H9 (cell line): ENCODE results near the gene ZBED2. TPM values are rescaled to one million over a fixed set of nuclear protein-coding genes. Genes with fewer than 3 reads are reported as not detected.

ENCODE experiments used
- DNase-seq: peaks from one replicate; pipeline ENCODE4 v3.0.0-alpha.2; 2017
- H2AFZ ChIP-seq: one replicate; pipeline ENCODE4 v1.6.1; 2013; ENCODE audit warnings: mild to moderate bottlenecking, low read length, control low read depth, moderate library complexity
- H2AK5ac ChIP-seq: 2 replicates; pipeline ENCODE4 v1.6.1; 2013; ENCODE audit warnings: low read length, control low read depth, mixed read lengths; ENCODE audit not compliant: insufficient read length
- H2BK120ac ChIP-seq: one replicate; pipeline ENCODE4 v1.6.1; 2013; ENCODE audit warnings: low read depth, mild to moderate bottlenecking, low read length, control low read depth, inconsistent platforms; ENCODE audit not compliant: poor library complexity, severe bottlenecking
- H2BK12ac ChIP-seq: 2 replicates; pipeline ENCODE4 v1.6.1; 2013; ENCODE audit warnings: low read length, control low read depth, mixed read lengths, low read depth; ENCODE audit not compliant: insufficient read length
- H2BK15ac ChIP-seq: 2 replicates; pipeline ENCODE4 v1.6.1; 2013; ENCODE audit warnings: low read depth, low read length, control low read depth
- H2BK20ac ChIP-seq: one replicate; pipeline ENCODE4 v1.6.1; 2013; ENCODE audit warnings: low read depth, mild to moderate bottlenecking, low read length, control low read depth, inconsistent platforms; ENCODE audit not compliant: poor library complexity, severe bottlenecking
- H2BK5ac ChIP-seq: 2 replicates; pipeline ENCODE4 v1.6.1; 2013; ENCODE audit warnings: low read length, control low read depth, mixed read lengths; ENCODE audit not compliant: insufficient read length
- H3K14ac ChIP-seq: 2 replicates; pipeline ENCODE4 v1.6.1; 2013; ENCODE audit warnings: low read length, control low read depth; ENCODE audit not compliant: insufficient read depth
- H3K18ac ChIP-seq: 2 replicates; pipeline ENCODE4 v1.6.1; 2013; ENCODE audit warnings: low read depth, mild to moderate bottlenecking, mixed read lengths, low read length, control low read depth; ENCODE audit not compliant: insufficient read length
- H3K23ac ChIP-seq: 2 replicates; pipeline ENCODE4 v1.6.1; 2013; ENCODE audit warnings: low read length, control low read depth, mixed read lengths, low read depth; ENCODE audit not compliant: insufficient read length
- H3K23me2 ChIP-seq: 2 replicates; pipeline ENCODE4 v1.6.1; 2013; ENCODE audit warnings: low read depth, mild to moderate bottlenecking, mixed read lengths, low read length, control low read depth; ENCODE audit not compliant: insufficient read length, poor library complexity, severe bottlenecking
- H3K27ac ChIP-seq: 2 replicates; pipeline ENCODE4 v1.5.1; 2013; ENCODE audit warnings: low read length, control low read depth, mixed read lengths, low read depth; ENCODE audit not compliant: insufficient read length
- H3K27me3 ChIP-seq: 2 replicates; pipeline ENCODE4 v1.6.1; 2013; ENCODE audit warnings: low read length, control low read depth, inconsistent platforms; ENCODE audit not compliant: insufficient read depth
- H3K4ac ChIP-seq: 2 replicates; pipeline ENCODE4 v1.6.1; 2013; ENCODE audit warnings: low read depth, mild to moderate bottlenecking, control low read depth, inconsistent platforms, low read length, moderate library complexity
- H3K4me1 ChIP-seq: 2 replicates; pipeline ENCODE4 v1.6.1; 2013; ENCODE audit warnings: low read length, control low read depth, inconsistent platforms; ENCODE audit not compliant: insufficient read depth
- H3K4me2 ChIP-seq: 2 replicates; pipeline ENCODE4 v1.6.1; 2013; ENCODE audit warnings: low read length, control low read depth, mixed read lengths; ENCODE audit not compliant: insufficient read length, insufficient read depth
- H3K56ac ChIP-seq: 2 replicates; pipeline ENCODE4 v1.6.1; 2013; ENCODE audit warnings: low read depth, mild to moderate bottlenecking, mixed read lengths, low read length, control low read depth; ENCODE audit not compliant: insufficient read length
- H3K79me1 ChIP-seq: 2 replicates; pipeline ENCODE4 v1.6.1; 2013; ENCODE audit warnings: low read depth, mild to moderate bottlenecking, moderate library complexity, low read length, control low read depth, inconsistent platforms; ENCODE audit not compliant: insufficient read depth, poor library complexity, severe bottlenecking
- H3K79me2 ChIP-seq: 2 replicates; pipeline ENCODE4 v1.6.1; 2013; ENCODE audit warnings: low read length, control low read depth, inconsistent platforms; ENCODE audit not compliant: insufficient read depth
- H3K9ac ChIP-seq: 2 replicates; pipeline ENCODE4 v1.6.1; 2013; ENCODE audit warnings: low read length, control low read depth, mixed read lengths; ENCODE audit not compliant: insufficient read length; ENCODE audit errors: extremely low read depth
- H3K9me3 ChIP-seq: one replicate; pipeline ENCODE4 v1.6.1; 2013; ENCODE audit warnings: low read depth, low read length, inconsistent platforms; ENCODE audit not compliant: control insufficient read depth
- H3T11ph ChIP-seq: one replicate; pipeline ENCODE4 v1.6.1; 2013; ENCODE audit warnings: mild to moderate bottlenecking, low read length, control low read depth, inconsistent platforms
- H4K20me1 ChIP-seq: one replicate; pipeline ENCODE4 v1.6.1; 2013; ENCODE audit not compliant: control insufficient read depth, insufficient read length, insufficient read depth
- H4K5ac ChIP-seq: 2 replicates; pipeline ENCODE4 v1.6.1; 2013; ENCODE audit warnings: low read depth, mild to moderate bottlenecking, mixed read lengths, low read length, control low read depth; ENCODE audit not compliant: insufficient read length
- H4K8ac ChIP-seq: replicated peaks from 2 replicates; pipeline ENCODE4 v1.6.1; 2013; ENCODE audit warnings: low read length, control low read depth, mixed read lengths, low read depth; ENCODE audit not compliant: insufficient read length
- H4K91ac ChIP-seq: 2 replicates; pipeline ENCODE4 v1.6.1; 2013; ENCODE audit warnings: low read depth, mild to moderate bottlenecking, moderate library complexity, mixed read lengths, low read length, control low read depth; ENCODE audit not compliant: insufficient read length
- H3K27ac Mint-ChIP-seq, 3 experiments: 2 replicates in 2 of 3; 3 replicates in 1 of 3; pipeline ENCODE4 v1.8.0; 2020 to 2021; ENCODE audit warnings: mixed read lengths in 3 of 3, mild to moderate bottlenecking in 1 of 3, moderate library complexity in 1 of 3
- H3K27me3 Mint-ChIP-seq: 2 replicates; pipeline ENCODE4 v1.8.0; 2021; ENCODE audit warnings: low read depth, mild to moderate bottlenecking, moderate library complexity, mixed read lengths
- H3K36me3 Mint-ChIP-seq, 3 experiments: 2 replicates in 2 of 3; 3 replicates in 1 of 3; pipeline ENCODE4 v1.8.0; 2020 to 2021; ENCODE audit warnings: low read depth in 3 of 3, mixed read lengths in 3 of 3; ENCODE audit not compliant: insufficient read depth in 1 of 3
- H3K4me1 Mint-ChIP-seq, 2 experiments: 2 replicates each; pipeline ENCODE4 v1.8.0; 2020; ENCODE audit warnings: mixed read lengths in 2 of 2
- H3K4me3 Mint-ChIP-seq, 2 experiments: 2 replicates in 1 of 2; 3 replicates in 1 of 2; pipeline ENCODE4 v1.8.0; 2020 to 2021; ENCODE audit warnings: mild to moderate bottlenecking in 2 of 2, mixed read lengths in 2 of 2, moderate library complexity in 1 of 2
- H3K9me3 Mint-ChIP-seq, 2 experiments: 2 replicates in 1 of 2; 3 replicates in 1 of 2; pipeline ENCODE4 v1.8.0; 2020; ENCODE audit warnings: mild to moderate bottlenecking in 2 of 2, mixed read lengths in 2 of 2, moderate library complexity in 1 of 2
- CTCF ChIP-seq: fragments of 200-600 bp; sonication (generic); conservative IDR thresholded peaks from 3 replicates; pipeline ENCODE4 v1.8.0; 2021; ENCODE audit warnings: antibody characterized with exemption, mild to moderate bottlenecking
- WGBS: extraction: QIAGEN DNeasy Blood & Tissue Kit; methylation state at CpG from one replicate; pipeline ENCODE4 v1.1.7; 2013; ENCODE audit warnings: missing lambda C conversion rate, low lambda C conversion rate, mixed read lengths; ENCODE audit not compliant: insufficient read length; ENCODE audit errors: extremely low coverage; 5-methylcytosine and 5-hydroxymethylcytosine counted together
- total RNA-seq: library from RNA; stranded (reverse); gene quantifications from 2 replicates; pipeline ENCODE4 v1.2.1, GENCODE V29; 2021

Gene ZBED2
- total RNA-seq, 1 experiment from 2014 or later, result not detected

- Histone ChIP-seq H3K4me1 (no peaks in the 10 kb centered on the region), H3K79me2 (no peaks in the 10 kb centered on the region), H2BK12ac (no peak overlapping the region), H2BK15ac (no peak overlapping the region), H4K20me1 (no peaks in the 10 kb centered on the region), H3T11ph (no peak overlapping the region), H3K79me1 (no peaks in the 10 kb centered on the region), H3K18ac (no peak overlapping the region), H3K27ac (no peak overlapping the region), H3K9me3 (no peaks in the 10 kb centered on the region), H3K9ac (no peak overlapping the region), H3K23me2 (no peaks in the 10 kb centered on the region), H2BK120ac (no peak overlapping the region), H3K4ac (no peak overlapping the region), H4K8ac (no peak overlapping the region), H3K56ac (no peak overlapping the region), H3K14ac (no peak overlapping the region), H3K23ac (no peak overlapping the region), H3K27me3 (no peaks in the 10 kb centered on the region), H2AFZ (no peak overlapping the region), H2AK5ac (no peak overlapping the region), H4K5ac (no peak overlapping the region), H2BK5ac (no peak overlapping the region), H2BK20ac (no peak overlapping the region), H4K91ac (no peak overlapping the region), H3K4me2 (no peak overlapping the region)
- no peaks in the 10 kb centered on the region; a peak in 1 of 5 replicates for H3K9me3 Mint-ChIP-seq
- no peak overlapping the region for H3K27ac Mint-ChIP-seq
- H3K4me1 Mint-ChIP-seq, result peaks cover 0 to 3% of the 10 kb centered on the region in 2 experiments; a peak in 1 of 4 replicates
- H3K4me3 Mint-ChIP-seq, result no peak overlapping the region
- WGBS, result no CpG with 5 or more reads among the region's 5 CpGs
- no peak for TF ChIP-seq CTCF
- no peak for DNase-seq
- H3K36me3 Mint-ChIP-seq, result no peaks in the 10 kb centered on the region
- H3K27me3 Mint-ChIP-seq, result no peaks in the 10 kb centered on the region; the same call in 1 of the 2 replicates
Observed at GRCh38 chr3:111610189-111610588, 15.0 kb upstream of the ZBED2 start.
